Measurements from ENCODE around the gene GTF2IRD1.

DNA sequence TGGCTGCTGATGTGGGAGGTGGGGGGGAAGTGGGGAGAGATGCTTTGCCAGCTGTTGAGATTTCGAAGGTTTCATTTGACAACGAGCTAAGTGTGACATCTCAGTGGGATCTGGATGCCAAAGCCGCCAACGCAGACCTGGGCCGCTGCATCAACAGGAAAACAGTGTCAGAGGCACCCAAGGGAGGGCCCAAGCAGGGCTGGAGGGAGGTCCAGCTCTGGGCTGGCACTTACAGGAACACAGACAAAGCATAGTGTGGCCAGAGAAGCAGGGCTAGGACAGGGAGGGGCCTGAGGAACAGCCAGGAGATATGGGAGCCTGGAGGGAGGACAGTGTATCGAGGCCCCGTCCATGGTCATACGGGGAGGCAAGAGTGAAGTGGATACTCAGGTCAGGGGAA, 73.1 kb downstream of the GTF2IRD1 start:
- TF ChIP-seq, protein P1, sequence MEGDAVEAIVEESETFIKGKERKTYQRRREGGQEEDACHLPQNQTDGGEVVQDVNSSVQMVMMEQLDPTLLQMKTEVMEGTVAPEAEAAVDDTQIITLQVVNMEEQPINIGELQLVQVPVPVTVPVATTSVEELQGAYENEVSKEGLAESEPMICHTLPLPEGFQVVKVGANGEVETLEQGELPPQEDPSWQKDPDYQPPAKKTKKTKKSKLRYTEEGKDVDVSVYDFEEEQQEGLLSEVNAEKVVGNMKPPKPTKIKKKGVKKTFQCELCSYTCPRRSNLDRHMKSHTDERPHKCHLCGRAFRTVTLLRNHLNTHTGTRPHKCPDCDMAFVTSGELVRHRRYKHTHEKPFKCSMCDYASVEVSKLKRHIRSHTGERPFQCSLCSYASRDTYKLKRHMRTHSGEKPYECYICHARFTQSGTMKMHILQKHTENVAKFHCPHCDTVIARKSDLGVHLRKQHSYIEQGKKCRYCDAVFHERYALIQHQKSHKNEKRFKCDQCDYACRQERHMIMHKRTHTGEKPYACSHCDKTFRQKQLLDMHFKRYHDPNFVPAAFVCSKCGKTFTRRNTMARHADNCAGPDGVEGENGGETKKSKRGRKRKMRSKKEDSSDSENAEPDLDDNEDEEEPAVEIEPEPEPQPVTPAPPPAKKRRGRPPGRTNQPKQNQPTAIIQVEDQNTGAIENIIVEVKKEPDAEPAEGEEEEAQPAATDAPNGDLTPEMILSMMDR (IDR thresholded peaks at IDR 0.05; ENCODE audit: low read length) = no peak
- no peak for TF ChIP-seq EZH2 (IDR thresholded peaks at IDR 0.05; ENCODE audit: borderline replicate concordance, low read length)
